ENCODE results near the gene MED1.

The MED1 gene

GRCh38 chr17:39357986-39358385 lies 93.1 kb downstream of the MED1 start:
- DNase-seq: no peak

DNA sequence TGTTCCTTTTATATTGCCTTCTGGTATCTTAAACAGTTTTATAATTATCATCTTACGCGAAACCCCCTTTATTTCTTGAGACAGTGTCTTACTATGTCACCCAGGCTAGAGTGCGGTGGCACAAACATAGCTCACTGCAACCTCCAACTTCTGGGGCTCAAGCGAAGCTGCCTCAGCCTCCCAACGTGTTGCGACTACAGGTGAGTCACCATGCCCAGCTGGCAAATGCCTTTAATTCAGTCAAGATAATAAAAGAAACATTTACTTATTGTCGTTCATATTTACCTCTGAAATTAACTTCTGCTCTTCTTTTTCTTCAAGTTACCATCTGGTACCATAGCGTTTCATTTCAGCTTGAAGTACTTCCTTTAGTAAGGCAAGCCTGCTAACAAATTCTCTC lies 93.6 kb downstream of the MED1 start:
- DNase-seq: no peak

Measured in NCI-H1694 treated with DMSO at 0.1 percent for 48 hours (cell line).